Measurements from ENCODE around the gene PPP6R3.

GRCh38 chr11:68579455-68579854 lies 118.9 kb downstream of the PPP6R3 start:
- TF ChIP-seq CTCF (IDR thresholded peaks at IDR 0.05; ENCODE audit: poor library complexity, severe bottlenecking), result no peak
- TF ChIP-seq EP300 (conservative IDR thresholded peaks at IDR 0.05; ENCODE audit: poor library complexity, severe bottlenecking), result no peak
- no peak for TF ChIP-seq REST (IDR thresholded peaks at IDR 0.05; ENCODE audit: borderline replicate concordance)
- no peak for TF ChIP-seq POLR2AphosphoS5 (IDR thresholded peaks at IDR 0.05)
- TF ChIP-seq EZH2 (IDR thresholded peaks at IDR 0.05; ENCODE audit: borderline replicate concordance, insufficient read depth, low read length, poor library complexity, severe bottlenecking), result no peak
- no peak for TF ChIP-seq RAD21 (conservative IDR thresholded peaks at IDR 0.05)
- TF ChIP-seq SMC3 (conservative IDR thresholded peaks at IDR 0.05; ENCODE audit: poor library complexity), result no peak

Data from neural cell (in vitro differentiated cells).